GM23338 (cell line): ENCODE measurements around the gene ZMYND8.

Experiments
- CREB1 ChIP-seq: fragments of 250-450 bp; sonication (Bioruptor Pico); IDR thresholded peaks from 2 replicates; pipeline ENCODE4 v1.5.0; 2020; ENCODE audit warnings: low read depth, mild to moderate bottlenecking, moderate library complexity
- CTCF ChIP-seq, 2 experiments: fragments of 200-600 bp in 1 of 2; sonication (generic) in 1 of 2; conservative IDR thresholded peaks; 2 replicates each; pipeline versions ENCODE4 v1.5.1 to v1.6.1; 2016 to 2017; ENCODE audit warnings: antibody characterized with exemption in 2 of 2, low read depth in 2 of 2, mild to moderate bottlenecking in 2 of 2, moderate library complexity in 1 of 2
- ETS1 ChIP-seq: IDR thresholded peaks from 2 replicates; pipeline ENCODE4 v1.6.1; 2016; ENCODE audit warnings: antibody characterized with exemption
- EZH2 ChIP-seq: fragments of 200-600 bp; sonication (generic); IDR thresholded peaks from one replicate; pipeline ENCODE4 v1.8.0; 2017; ENCODE audit warnings: antibody characterized with exemption, mild to moderate bottlenecking, low read depth; ENCODE audit not compliant: unreplicated experiment
- EZH2phosphoT487 ChIP-seq: fragments of 200-600 bp; sonication (generic); IDR thresholded peaks from one replicate; pipeline ENCODE4 v1.8.1; 2018; ENCODE audit warnings: antibody characterized with exemption; ENCODE audit not compliant: unreplicated experiment
- JUNB ChIP-seq: IDR thresholded peaks from one replicate; pipeline ENCODE4 v1.6.1; 2016; ENCODE audit warnings: antibody characterized with exemption; ENCODE audit not compliant: unreplicated experiment
- NANOG ChIP-seq: IDR thresholded peaks from 2 replicates; pipeline ENCODE4 v1.6.1; 2016; ENCODE audit warnings: antibody characterized with exemption, borderline replicate concordance
- POLR2AphosphoS5 ChIP-seq: IDR thresholded peaks from 2 replicates; pipeline ENCODE4 v1.6.1; 2016; ENCODE audit warnings: antibody characterized with exemption, low read depth
- REST ChIP-seq: IDR thresholded peaks from one replicate; pipeline ENCODE4 v1.6.1; 2018; ENCODE audit warnings: antibody characterized with exemption; ENCODE audit not compliant: unreplicated experiment
- ZNF331 ChIP-seq: fragments of 250-450 bp; sonication (Bioruptor Pico); IDR thresholded peaks from 2 replicates; pipeline ENCODE4 v1.5.0; 2020; ENCODE audit warnings: low read depth, mild to moderate bottlenecking, moderate library complexity

- TF ChIP-seq EZH2 = no peak
- no peak for TF ChIP-seq CTCF (conservative IDR thresholded peaks at IDR 0.05; ENCODE audit: low read depth in 2 of 2)
- TF ChIP-seq ZNF331 (CRISPR knock-in tag) = no peak
- TF ChIP-seq CREB1 (CRISPR knock-in tag) = no peak
- TF ChIP-seq JUNB = no peak
- no peak for TF ChIP-seq POLR2AphosphoS5
- no peak for TF ChIP-seq ETS1
- no peak for TF ChIP-seq REST
- no peak for TF ChIP-seq EZH2phosphoT487
- no peak for TF ChIP-seq NANOG
Measured at GRCh38 chr20:47265984-47266383, 90.5 kb downstream of the ZMYND8 start.
